CD4-positive, alpha-beta memory T cell (primary cell): Measurements from ENCODE around the gene PAFAH1B1. TPM values are rescaled to one million over a fixed set of nuclear protein-coding genes. Genes with fewer than 3 reads are reported as not detected.

Experiments
- CTCF ChIA-PET: fragments of 350-600 bp; sonication (Branson Sonifier 250); formaldehyde crosslinking; loops from one replicate; lab custom pipeline; 2021; ENCODE audit warnings: inconsistent platforms; ENCODE audit not compliant: partially characterized antibody; lab: Charles Lee
- POLR2A ChIA-PET: fragments of 350-600 bp; sonication (Branson Sonifier 250); formaldehyde crosslinking; loops from one replicate; lab custom pipeline; 2021; ENCODE audit not compliant: partially characterized antibody; lab: Charles Lee
- DNase-seq, 5 donors: peaks; one replicate each; pipeline versions ENCODE4 v3.0.0 to v3.0.0-alpha.2; 2020 to 2022; ENCODE audit warnings: mixed read lengths in 1 of 5
- H3K27ac ChIP-seq: one replicate; pipeline ENCODE4 v1.7.0; 2013; ENCODE audit warnings: low read depth, low read length
- H3K27me3 ChIP-seq: 2 replicates; pipeline ENCODE4 v1.7.0; 2013; ENCODE audit warnings: mild to moderate bottlenecking, low read length, moderate library complexity; ENCODE audit not compliant: insufficient read depth
- H3K36me3 ChIP-seq: 2 replicates; pipeline ENCODE4 v1.7.0; 2013; ENCODE audit warnings: mild to moderate bottlenecking, low read length, moderate library complexity; ENCODE audit not compliant: insufficient read depth
- H3K4me1 ChIP-seq: 2 replicates; pipeline ENCODE4 v1.7.0; 2013; ENCODE audit warnings: mild to moderate bottlenecking, low read length, moderate library complexity; ENCODE audit not compliant: insufficient read depth
- H3K4me3 ChIP-seq, 2 donors: one replicate each; pipeline ENCODE4 v1.7.0; 2013; ENCODE audit warnings: low read length in 2 of 2, mild to moderate bottlenecking in 1 of 2
- H3K9me3 ChIP-seq, 2 donors: one replicate each; pipeline ENCODE4 v1.7.0; 2013; ENCODE audit warnings: low read length in 2 of 2, control low read depth in 1 of 2; ENCODE audit not compliant: control insufficient read depth in 1 of 2
- H3K27ac Mint-ChIP-seq, 7 donors: one replicate each; pipeline ENCODE4 v1.8.0; 2020 to 2021; ENCODE audit warnings: mixed read lengths in 7 of 7, mild to moderate bottlenecking in 6 of 7, inconsistent platforms in 3 of 7, moderate library complexity in 3 of 7
- H3K27me3 Mint-ChIP-seq, 2 donors: one replicate each; pipeline ENCODE4 v1.8.0; 2020 to 2021; ENCODE audit warnings: mixed read lengths in 2 of 2
- H3K36me3 Mint-ChIP-seq, 2 donors: one replicate each; pipeline ENCODE4 v1.8.0; 2020 to 2021; ENCODE audit warnings: mixed read lengths in 2 of 2, inconsistent platforms in 1 of 2, mild to moderate bottlenecking in 1 of 2
- H3K4me1 Mint-ChIP-seq, 4 donors: one replicate each; pipeline ENCODE4 v1.8.0; 2020 to 2021; ENCODE audit warnings: mixed read lengths in 4 of 4, mild to moderate bottlenecking in 1 of 4
- H3K4me3 Mint-ChIP-seq, 8 donors: one replicate each; pipeline ENCODE4 v1.8.0; 2020 to 2021; ENCODE audit warnings: mixed read lengths in 8 of 8, mild to moderate bottlenecking in 7 of 8, moderate library complexity in 6 of 8, inconsistent platforms in 3 of 8
- H3K9me3 Mint-ChIP-seq, 8 donors: one replicate each; pipeline ENCODE4 v1.8.0; 2020 to 2021; ENCODE audit warnings: mixed read lengths in 8 of 8, mild to moderate bottlenecking in 5 of 8, inconsistent platforms in 3 of 8, moderate library complexity in 1 of 8
- intact Hi-C: fragments of 100-400 bp; cut with micrococcal nuclease; formaldehyde crosslinking; loops from one replicate; pipeline ENCODE4 v1.15.1; 2023
- polyA plus RNA-seq, 2 donors: library from polyadenylated mRNA; unstranded; fragments of 300-500 nt; fragmentation: Illumina TruSeq; gene quantifications; one replicate each; pipeline ENCODE4 v1.2.3, GENCODE V29; 2021
- total RNA-seq, 2 experiments: library from RNA; stranded (reverse); gene quantifications; one replicate each; pipeline ENCODE4 v1.2.3, GENCODE V29; 2021

The PAFAH1B1 gene
- total and polyA plus RNA-seq, 4 experiments from 2014 or later = 18.1 to 153 (median 87.8) TPM

- H3K4me1 ChIP-seq = no peaks in the 10 kb centered on the region
- no peaks in the 10 kb centered on the region for H3K27me3 ChIP-seq
- DNase-seq = no peak
- no peaks in the 10 kb centered on the region for H3K9me3 ChIP-seq
- H3K4me3 ChIP-seq = no peak overlapping the region
- H3K27me3 Mint-ChIP-seq = peaks cover 5 to 12% of the 10 kb centered on the region in 2 donors
- no peaks in the 10 kb centered on the region for H3K36me3 ChIP-seq
- H3K36me3 Mint-ChIP-seq = no peaks in the 10 kb centered on the region
- peaks cover 0 to 11% (median 4%) of the 10 kb centered on the region in 4 donors for H3K4me1 Mint-ChIP-seq
- no peak overlapping the region for H3K4me3 Mint-ChIP-seq
- intact Hi-C loops = no loop called here
- ChIA-PET CTCF (interaction anchor here (0.7 kb wide), 1 partner anchor 672 kb away, joined by 3 read pairs; no protein-coding TSS in a partner anchor), POLR2A (no interaction called here)
- H3K27ac Mint-ChIP-seq = no peak overlapping the region
- peaks cover 0 to 8% (median 0%) of the 10 kb centered on the region in 8 donors for H3K9me3 Mint-ChIP-seq
- no peak overlapping the region for H3K27ac ChIP-seq
Measured at GRCh38 chr17:2560658-2561057, 32.8 kb upstream of the PAFAH1B1 start.

GRCh38 chr17:2562162-2562858 is 31.1 kb upstream of the PAFAH1B1 start:
- CTCF ChIA-PET = interaction anchor here (1.0 kb wide), 1 partner anchor 111 kb away, joined by 3 read pairs; no protein-coding TSS in a partner anchor
- intact Hi-C loops = no loop called here
- Mint-ChIP-seq H3K27me3 (peaks cover 5 to 8% of the 10 kb centered on the region in 2 donors), H3K4me3 (peak overlapping the region in 1 of 8 donors; percentile 2), H3K9me3 (peaks cover 0 to 8% (median 0%) of the 10 kb centered on the region in 8 donors), H3K27ac (peak overlapping the region in 1 of 7 donors; percentile 53), H3K4me1 (peaks cover 0 to 11% (median 4%) of the 10 kb centered on the region in 4 donors), H3K36me3 (no peaks in the 10 kb centered on the region)
- H3K9me3 ChIP-seq = no peaks in the 10 kb centered on the region
- H3K4me3 ChIP-seq = no peak overlapping the region
- DNase-seq = no peak
- no peaks in the 10 kb centered on the region for H3K27me3 ChIP-seq
- POLR2A ChIA-PET = no interaction called here
- H3K4me1 ChIP-seq = no peaks in the 10 kb centered on the region
- H3K27ac ChIP-seq = no peak overlapping the region
- H3K36me3 ChIP-seq = no peaks in the 10 kb centered on the region

- no peaks in the 10 kb centered on the region for H3K27me3 ChIP-seq
- H3K4me1 ChIP-seq = no peaks in the 10 kb centered on the region
- H3K27me3 Mint-ChIP-seq = peaks cover 5 to 8% of the 10 kb centered on the region in 2 donors
- no peaks in the 10 kb centered on the region for H3K36me3 ChIP-seq
- no peak overlapping the region for H3K27ac ChIP-seq
- POLR2A ChIA-PET = interaction anchor here (0.6 kb wide), 1 partner anchor 47 kb away, joined by 3 read pairs; no protein-coding TSS in a partner anchor
- H3K9me3 ChIP-seq = no peaks in the 10 kb centered on the region
- no peak for DNase-seq
- CTCF ChIA-PET = interaction anchor here (1.0 kb wide), 1 partner anchor 111 kb away, joined by 3 read pairs; no protein-coding TSS in a partner anchor
- no peak overlapping the region for H3K27ac Mint-ChIP-seq
- H3K4me3 ChIP-seq = no peak overlapping the region
- H3K4me1 Mint-ChIP-seq = peaks cover 0 to 11% (median 4%) of the 10 kb centered on the region in 4 donors
- intact Hi-C loops = no loop called here
- H3K9me3 Mint-ChIP-seq = peaks cover 0 to 8% (median 0%) of the 10 kb centered on the region in 8 donors
- no peaks in the 10 kb centered on the region for H3K36me3 Mint-ChIP-seq
- no peak overlapping the region for H3K4me3 Mint-ChIP-seq
Measured at GRCh38 chr17:2563061-2563460, 30.4 kb upstream of the PAFAH1B1 start.

DNA sequence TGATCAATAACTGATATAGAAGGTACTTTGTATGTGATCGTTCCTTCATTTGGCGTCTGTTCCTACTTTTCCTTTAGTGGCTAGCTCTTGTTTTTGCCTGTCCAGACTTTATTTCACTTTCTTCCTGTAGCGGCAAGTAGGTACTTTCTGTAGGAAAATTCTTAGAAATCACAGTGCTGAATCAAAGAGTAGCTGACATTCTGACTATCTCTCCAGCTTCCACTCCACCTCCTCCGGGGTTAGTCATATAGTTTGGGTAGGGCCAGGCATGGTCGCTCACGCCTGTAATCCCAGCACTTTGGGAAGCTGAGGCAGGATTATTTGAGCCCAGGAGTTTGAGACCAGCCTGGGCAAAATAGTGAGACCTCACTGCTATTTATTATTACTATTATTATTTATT is 29.9 kb upstream of the PAFAH1B1 start:
- H3K27ac ChIP-seq = no peak overlapping the region
- DNase-seq = no peak
- no peaks in the 10 kb centered on the region for H3K9me3 ChIP-seq
- ChIA-PET POLR2A (interaction anchor here (0.6 kb wide), 1 partner anchor 47 kb away, joined by 3 read pairs; no protein-coding TSS in a partner anchor), CTCF (interaction anchor here (1.0 kb wide), 1 partner anchor 110 kb away, joined by 3 read pairs; no protein-coding TSS in a partner anchor)
- H3K4me1 ChIP-seq = no peaks in the 10 kb centered on the region
- intact Hi-C loops = no loop called here
- H3K27me3 Mint-ChIP-seq = peaks cover 4 to 8% of the 10 kb centered on the region in 2 donors
- H3K9me3 Mint-ChIP-seq = peaks cover 0 to 8% (median 0%) of the 10 kb centered on the region in 8 donors
- H3K4me3 ChIP-seq = no peak overlapping the region
- H3K27me3 ChIP-seq = no peaks in the 10 kb centered on the region
- H3K36me3 ChIP-seq = no peaks in the 10 kb centered on the region
- H3K4me1 Mint-ChIP-seq = peaks cover 0 to 11% (median 4%) of the 10 kb centered on the region in 4 donors
- no peaks in the 10 kb centered on the region for H3K36me3 Mint-ChIP-seq
- H3K27ac Mint-ChIP-seq = no peak overlapping the region
- no peak overlapping the region for H3K4me3 Mint-ChIP-seq

DNA sequence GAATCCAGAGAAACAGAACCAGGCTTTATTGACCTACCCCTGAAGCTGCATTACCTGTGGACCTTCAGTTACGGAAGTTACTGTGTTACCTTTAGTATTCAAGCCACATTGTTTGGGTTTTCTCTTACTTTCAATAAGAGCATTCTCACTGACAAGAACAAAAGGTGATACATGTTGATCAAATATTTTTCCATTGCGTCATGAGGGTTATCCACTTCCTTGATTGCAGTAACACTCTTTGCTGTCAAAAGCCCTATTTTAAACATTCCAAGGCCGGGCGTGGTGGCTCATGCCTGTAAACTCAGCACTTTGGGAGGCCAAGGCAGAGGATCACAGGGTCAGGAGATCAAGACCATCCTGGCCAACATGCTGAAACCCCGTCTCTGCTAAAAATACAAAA is 28.6 kb upstream of the PAFAH1B1 start:
- H3K4me1 Mint-ChIP-seq = peaks cover 0 to 11% (median 4%) of the 10 kb centered on the region in 4 donors
- peaks cover 0 to 8% (median 0%) of the 10 kb centered on the region in 8 donors for H3K9me3 Mint-ChIP-seq
- Histone ChIP-seq H3K4me3 (no peak overlapping the region), H3K27me3 (no peaks in the 10 kb centered on the region), H3K9me3 (no peaks in the 10 kb centered on the region), H3K4me1 (no peaks in the 10 kb centered on the region), H3K27ac (no peak overlapping the region), H3K36me3 (no peaks in the 10 kb centered on the region)
- intact Hi-C loops = no loop called here
- no peak overlapping the region for H3K4me3 Mint-ChIP-seq
- no peak overlapping the region for H3K27ac Mint-ChIP-seq
- peaks cover 6 to 8% of the 10 kb centered on the region in 2 donors for H3K27me3 Mint-ChIP-seq
- CTCF ChIA-PET = no interaction called here
- H3K36me3 Mint-ChIP-seq = no peaks in the 10 kb centered on the region
- no peak for DNase-seq
- POLR2A ChIA-PET = no interaction called here

DNA sequence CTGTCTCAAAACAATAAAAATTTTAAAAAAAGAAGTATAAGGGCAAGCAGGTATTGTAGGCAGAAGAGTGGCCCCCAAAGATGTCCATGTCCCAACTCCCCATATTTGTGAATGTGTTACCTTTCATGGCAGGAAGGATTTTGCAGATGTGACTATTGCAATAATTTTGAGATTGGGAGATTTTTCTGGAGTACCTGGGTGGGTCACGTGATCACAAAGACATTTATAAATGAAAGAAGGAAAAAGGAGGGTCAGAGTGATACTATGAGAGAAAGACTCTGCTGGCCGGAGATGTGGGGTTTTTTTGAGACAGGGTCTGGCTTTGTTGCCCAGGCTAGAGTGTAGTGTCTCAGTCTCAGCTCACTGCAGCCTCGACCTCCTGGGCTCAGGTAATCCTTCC is 27.4 kb upstream of the PAFAH1B1 start:
- ChIA-PET CTCF (interaction anchor here (1.8 kb wide), 1 partner anchor 10 kb away, joined by 4 read pairs; no protein-coding TSS in a partner anchor), POLR2A (no interaction called here)
- intact Hi-C loops = no loop called here
- DNase-seq = no peak
- H3K27ac ChIP-seq = no peak overlapping the region
- Mint-ChIP-seq H3K4me1 (peaks cover 0 to 11% (median 4%) of the 10 kb centered on the region in 4 donors), H3K27ac (no peak overlapping the region), H3K27me3 (peaks cover 6 to 8% of the 10 kb centered on the region in 2 donors), H3K9me3 (peaks cover 0 to 6% (median 0%) of the 10 kb centered on the region in 8 donors), H3K4me3 (no peak overlapping the region), H3K36me3 (no peaks in the 10 kb centered on the region)
- no peaks in the 10 kb centered on the region for H3K4me1 ChIP-seq
- H3K4me3 ChIP-seq = no peak overlapping the region
- no peaks in the 10 kb centered on the region for H3K27me3 ChIP-seq
- H3K9me3 ChIP-seq = no peaks in the 10 kb centered on the region
- H3K36me3 ChIP-seq = no peaks in the 10 kb centered on the region

GRCh38 chr17:2571523-2572303 is 21.7 kb upstream of the PAFAH1B1 start:
- peaks cover 1 to 5% (median 4%) of the 10 kb centered on the region in 4 donors for H3K4me1 Mint-ChIP-seq
- no peaks in the 10 kb centered on the region for H3K36me3 Mint-ChIP-seq
- no peak for DNase-seq
- peaks cover 0 to 3% of the 10 kb centered on the region in 2 donors for H3K27me3 Mint-ChIP-seq
- H3K27me3 ChIP-seq = no peaks in the 10 kb centered on the region
- H3K9me3 ChIP-seq = no peaks in the 10 kb centered on the region
- intact Hi-C loops = no loop called here
- POLR2A ChIA-PET = no interaction called here
- H3K9me3 Mint-ChIP-seq = no peaks in the 10 kb centered on the region
- peak overlapping the region in 3 of 7 donors; percentile 11 to 67 (median 52) for H3K27ac Mint-ChIP-seq
- H3K4me1 ChIP-seq = no peaks in the 10 kb centered on the region
- H3K36me3 ChIP-seq = no peaks in the 10 kb centered on the region
- CTCF ChIA-PET = no interaction called here
- no peak overlapping the region for H3K4me3 ChIP-seq
- H3K27ac ChIP-seq = no peak overlapping the region
- H3K4me3 Mint-ChIP-seq = no peak overlapping the region
